ENCODE data around the gene ARHGEF40. TPM values are rescaled to one million over a fixed set of nuclear protein-coding genes. Genes with fewer than 3 reads are reported as not detected.

ARHGEF40 gene
- 10 to 100 TPM in 3 of 4 donors, 1 to 10 TPM in 1; 9.8 to 18.7 (median 12.6) TPM for total RNA-seq
- 10 to 100 TPM in 1 of 3 donors, 1 to 10 TPM in 2; 6.8 to 10.1 (median 7.3) TPM for polyA plus RNA-seq
- long read RNA-seq, donor 1, full-length matches to known transcripts = 4 of 27 reads
- long read RNA-seq, donor 1, partial matches to known transcripts = 13 of 27 reads
- long read RNA-seq, donor 1, other reads (novel, unspliced or antisense) = 10 of 27 reads
- long read RNA-seq, donor 2, full-length matches to known transcripts = 4 of 29 reads
- long read RNA-seq, donor 2, partial matches to known transcripts = 14 of 29 reads
- long read RNA-seq, donor 2, other reads (novel, unspliced or antisense) = 11 of 29 reads

DNA sequence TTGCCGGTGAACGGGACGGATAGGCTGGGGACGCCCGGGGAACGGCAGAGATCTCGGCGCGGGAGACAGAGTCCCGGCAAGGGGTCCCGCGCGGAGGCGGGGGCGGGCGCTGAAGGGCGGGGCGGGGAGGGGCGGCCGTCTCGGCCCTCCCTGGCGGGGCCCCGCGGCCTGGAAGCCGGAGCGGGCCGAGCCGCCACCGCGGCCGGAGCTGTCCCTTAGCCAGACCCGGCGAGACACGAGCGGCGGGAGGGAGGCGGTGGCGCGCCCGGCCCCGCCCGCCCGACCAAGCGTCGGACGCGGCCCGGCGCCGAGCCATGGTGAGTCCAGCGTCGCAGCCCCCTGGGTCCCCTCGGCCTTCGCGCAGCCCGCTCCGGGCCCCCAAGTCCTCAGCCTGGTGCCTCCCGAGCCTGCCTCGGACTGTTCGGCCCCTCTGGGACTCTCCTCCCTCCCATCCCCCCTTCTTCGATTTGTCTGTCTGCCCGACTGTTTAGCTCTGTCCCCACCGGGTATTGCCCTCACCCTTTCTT, at the start of gene ARHGEF40:
Gene ARHGEF40, plus strand, starts transcription at position 222 of the 527 bp plus-strand sequence. Its CDS starts 93 bp downstream, at position 315.
- TF ChIP-seq, protein P1, sequence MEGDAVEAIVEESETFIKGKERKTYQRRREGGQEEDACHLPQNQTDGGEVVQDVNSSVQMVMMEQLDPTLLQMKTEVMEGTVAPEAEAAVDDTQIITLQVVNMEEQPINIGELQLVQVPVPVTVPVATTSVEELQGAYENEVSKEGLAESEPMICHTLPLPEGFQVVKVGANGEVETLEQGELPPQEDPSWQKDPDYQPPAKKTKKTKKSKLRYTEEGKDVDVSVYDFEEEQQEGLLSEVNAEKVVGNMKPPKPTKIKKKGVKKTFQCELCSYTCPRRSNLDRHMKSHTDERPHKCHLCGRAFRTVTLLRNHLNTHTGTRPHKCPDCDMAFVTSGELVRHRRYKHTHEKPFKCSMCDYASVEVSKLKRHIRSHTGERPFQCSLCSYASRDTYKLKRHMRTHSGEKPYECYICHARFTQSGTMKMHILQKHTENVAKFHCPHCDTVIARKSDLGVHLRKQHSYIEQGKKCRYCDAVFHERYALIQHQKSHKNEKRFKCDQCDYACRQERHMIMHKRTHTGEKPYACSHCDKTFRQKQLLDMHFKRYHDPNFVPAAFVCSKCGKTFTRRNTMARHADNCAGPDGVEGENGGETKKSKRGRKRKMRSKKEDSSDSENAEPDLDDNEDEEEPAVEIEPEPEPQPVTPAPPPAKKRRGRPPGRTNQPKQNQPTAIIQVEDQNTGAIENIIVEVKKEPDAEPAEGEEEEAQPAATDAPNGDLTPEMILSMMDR (IDR thresholded peaks at IDR 0.05) = no peak
- H3K27me3 ChIP-seq (ENCODE audit: insufficient read depth in 3 of 3, low read length in 2 of 3) = no peaks in the 10 kb centered on the region
- H3K9me3 ChIP-seq = no peaks in the 10 kb centered on the region
- peak within 1 kb of the TSS; percentile 83 for H3K4me3 ChIP-seq
- WGBS, 3 donors = 0% methylated on average over 22 to 63 of the region's 63 CpGs
- peaks cover 0 to 24% of the 10 kb centered on the region in 2 donors for H3K36me3 ChIP-seq (ENCODE audit: insufficient read depth in 1 of 2, low read depth in 1 of 2)
- H3K4me1 ChIP-seq = peaks cover 18% of the 10 kb centered on the region
- intact Hi-C loops (cut with DNase I) = loop anchor here in 1 of 2 donors (1.0 kb wide), 1 partner anchor 34 kb away; no protein-coding TSS in a partner anchor
- ATAC-seq (peak; percentile 77 to 85 (median 82)), DNase-seq (peak; percentile 75 to 86)
- peak within 1 kb of the TSS; percentile 84 for H3K27ac ChIP-seq

DNA sequence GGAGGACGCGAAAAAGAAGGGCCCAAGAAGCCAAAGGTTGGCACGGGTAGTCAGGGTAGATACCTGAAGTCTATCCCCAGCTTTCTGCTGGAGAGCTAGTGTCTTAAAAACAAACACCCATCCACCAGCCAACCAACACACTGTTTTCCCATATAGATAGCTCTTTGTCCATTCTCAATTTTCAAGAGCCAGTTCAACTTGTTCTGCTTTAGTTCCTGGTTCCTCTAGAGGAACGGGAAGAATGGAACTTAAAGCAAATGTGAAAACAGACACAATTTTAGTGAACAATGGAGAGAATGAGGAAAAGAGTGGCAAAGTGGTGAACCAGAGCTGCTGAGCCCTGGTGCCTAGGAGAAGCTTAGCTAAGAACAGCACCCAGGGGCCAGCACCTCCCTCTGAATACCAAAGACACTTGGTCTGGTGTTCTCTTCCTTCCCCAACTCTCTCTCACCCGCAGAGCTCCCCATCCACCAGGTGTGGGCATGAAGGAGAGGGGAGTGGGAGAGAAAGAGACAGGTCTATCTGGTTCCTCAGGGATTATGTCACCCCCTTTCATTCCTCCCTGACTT, 49.0 kb upstream of the ARHGEF40 start:
- Histone ChIP-seq H3K4me1 (peaks cover 75% of the 10 kb centered on the region), H3K4me3 (peak overlapping the region; percentile 98), H3K36me3 (ENCODE audit: insufficient read depth in 1 of 2, low read depth in 1 of 2) (peaks cover 2 to 67% of the 10 kb centered on the region in 2 donors), H3K27me3 (ENCODE audit: insufficient read depth in 3 of 3, low read length in 2 of 3) (no peaks in the 10 kb centered on the region), H3K27ac (peak overlapping the region; percentile 98), H3K9me3 (no peaks in the 10 kb centered on the region)
- DNase-seq (no peak), ATAC-seq (no peak)
- 67 to 89% (median 75%) methylated on average over 5 of the region's 5 CpGs for WGBS, 3 donors
- TF ChIP-seq, protein P1 (IDR thresholded peaks at IDR 0.05) = no peak
- intact Hi-C loops (cut with DNase I) = no loop called here

DNA sequence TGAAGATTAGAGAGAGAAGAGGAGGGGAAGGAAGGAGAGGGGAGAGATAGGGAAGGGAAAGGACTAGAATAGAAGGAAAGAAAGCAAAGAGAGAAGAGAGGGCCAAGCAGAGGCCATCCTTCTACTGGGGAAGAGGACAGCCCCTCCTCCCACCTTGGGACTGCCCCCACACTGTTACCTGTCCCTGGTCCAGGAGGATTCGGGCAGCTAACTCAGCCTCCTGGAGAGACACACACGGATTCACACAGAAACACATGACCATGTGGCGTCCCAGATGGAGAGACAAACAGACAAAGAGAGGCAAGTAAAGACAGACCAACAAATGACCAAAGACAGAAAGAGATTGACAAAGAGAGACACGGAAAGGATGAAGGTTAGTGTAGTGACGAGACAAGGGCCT, 47.4 kb upstream of the ARHGEF40 start:
- Histone ChIP-seq H3K36me3 (ENCODE audit: insufficient read depth in 1 of 2, low read depth in 1 of 2) (peaks cover 2 to 51% of the 10 kb centered on the region in 2 donors), H3K27me3 (ENCODE audit: insufficient read depth in 3 of 3, low read length in 2 of 3) (no peaks in the 10 kb centered on the region), H3K9me3 (no peaks in the 10 kb centered on the region), H3K27ac (peak overlapping the region; percentile 98), H3K4me1 (peaks cover 72% of the 10 kb centered on the region), H3K4me3 (peak overlapping the region; percentile 98)
- TF ChIP-seq, protein P1 (IDR thresholded peaks at IDR 0.05) = no peak
- ATAC-seq (no peak), DNase-seq (no peak)
- intact Hi-C loops (cut with DNase I) = no loop called here
- WGBS, 3 donors = 20 to 49% (median 21%) methylated on average over 5 of the region's 5 CpGs

DNA sequence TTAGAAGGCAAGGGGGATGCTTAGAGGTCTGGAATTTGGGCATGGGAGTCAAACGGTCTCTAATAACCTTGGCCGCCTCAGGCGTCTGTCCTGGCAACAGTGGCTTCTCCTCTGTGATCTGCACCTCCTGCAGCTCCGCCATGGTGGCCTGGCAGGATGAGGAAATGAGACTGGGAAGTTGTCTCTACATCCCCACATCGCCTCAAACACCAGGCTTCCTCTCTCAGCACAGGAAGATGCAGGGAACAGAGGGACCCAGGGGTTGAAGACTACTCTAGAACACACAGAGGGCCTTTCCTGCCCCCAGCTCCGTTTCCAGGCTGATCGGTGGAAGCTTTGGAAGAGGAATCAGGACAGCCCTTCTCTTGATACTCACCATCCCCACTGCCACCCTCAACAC, 46.9 kb upstream of the ARHGEF40 start:
- Histone ChIP-seq H3K27ac (peak overlapping the region; percentile 98), H3K4me3 (peak overlapping the region; percentile 98), H3K27me3 (ENCODE audit: insufficient read depth in 3 of 3, low read length in 2 of 3) (no peaks in the 10 kb centered on the region), H3K4me1 (peaks cover 68% of the 10 kb centered on the region), H3K36me3 (ENCODE audit: insufficient read depth in 1 of 2, low read depth in 1 of 2) (peaks cover 2 to 46% of the 10 kb centered on the region in 2 donors), H3K9me3 (no peaks in the 10 kb centered on the region)
- peak in 1 of 2 donors; percentile 69 for DNase-seq
- intact Hi-C loops (cut with DNase I) = no loop called here
- 6 to 12% (median 11%) methylated on average over 7 of the region's 7 CpGs for WGBS, 3 donors
- ATAC-seq = no peak
- TF ChIP-seq, protein P1 (IDR thresholded peaks at IDR 0.05) = no peak
